Hepatocyte (in vitro differentiated cells): ENCODE data around the gene TUBGCP3. TPM values are rescaled to one million over a fixed set of nuclear protein-coding genes. Genes with fewer than 3 reads are reported as not detected.

Source experiments
- DNase-seq: peaks from one replicate; pipeline ENCODE4 v3.0.0-alpha.2; 2016; ENCODE audit warnings: low spot score
- H2AFZ ChIP-seq: fragments of 200-600 bp; sonication (generic); 2 replicates; pipeline ENCODE4 v1.6.0; 2016; ENCODE audit warnings: antibody characterized with exemption, mild to moderate bottlenecking
- H3K27ac ChIP-seq: fragments of 200-600 bp; sonication (generic); 2 replicates; pipeline ENCODE4 v1.5.1; 2016; ENCODE audit warnings: mild to moderate bottlenecking
- H3K27me3 ChIP-seq: fragments of 200-600 bp; sonication (generic); 2 replicates; pipeline ENCODE4 v1.6.1; 2016
- H3K36me3 ChIP-seq: fragments of 200-600 bp; sonication (generic); replicated peaks from 2 replicates; pipeline ENCODE4 v1.5.1; 2016; ENCODE audit warnings: low read depth; ENCODE audit not compliant: insufficient read depth
- H3K4me1 ChIP-seq: fragments of 200-600 bp; sonication (generic); 2 replicates; pipeline ENCODE4 v1.5.1; 2016; ENCODE audit warnings: mild to moderate bottlenecking, moderate library complexity; ENCODE audit not compliant: insufficient read depth
- H3K4me2 ChIP-seq: fragments of 200-600 bp; sonication (generic); 2 replicates; pipeline ENCODE4 v1.6.0; 2016
- H3K4me3 ChIP-seq: fragments of 200-600 bp; sonication (generic); 2 replicates; pipeline ENCODE4 v1.5.1; 2016; ENCODE audit warnings: mild to moderate bottlenecking
- H3K79me2 ChIP-seq: fragments of 200-600 bp; sonication (generic); 2 replicates; pipeline ENCODE4 v1.6.0; 2017; ENCODE audit warnings: mild to moderate bottlenecking
- H3K9me2 ChIP-seq: fragments of 200-600 bp; sonication (generic); replicated peaks from 2 replicates; pipeline ENCODE4 v1.6.0; 2017; ENCODE audit warnings: mild to moderate bottlenecking; ENCODE audit not compliant: insufficient read depth
- H3K9me3 ChIP-seq: fragments of 200-600 bp; sonication (generic); 2 replicates; pipeline ENCODE4 v1.5.1; 2016; ENCODE audit warnings: low read depth, mild to moderate bottlenecking
- H4K20me1 ChIP-seq: fragments of 200-600 bp; sonication (generic); 2 replicates; pipeline ENCODE4 v1.6.0; 2016; ENCODE audit warnings: mild to moderate bottlenecking; ENCODE audit not compliant: insufficient read depth, poor library complexity, severe bottlenecking
- EZH2 ChIP-seq: fragments of 200-600 bp; sonication (generic); IDR thresholded peaks from 2 replicates; pipeline ENCODE4 v1.6.1; 2016; ENCODE audit warnings: antibody characterized with exemption, mild to moderate bottlenecking, borderline replicate concordance
- EZH2phosphoT487 ChIP-seq: fragments of 200-600 bp; sonication (generic); IDR thresholded peaks from one replicate; pipeline ENCODE4 v1.6.1; 2018; ENCODE audit warnings: antibody characterized with exemption, mild to moderate bottlenecking, low read depth, moderate library complexity; ENCODE audit not compliant: unreplicated experiment, severe bottlenecking
- WGBS: methylation state at CpG from one replicate; pipeline ENCODE4 v1.1.6; 2016; ENCODE audit warnings: low lambda C conversion rate; ENCODE audit errors: missing lambda C conversion rate; 5-methylcytosine and 5-hydroxymethylcytosine counted together
- polyA plus RNA-seq: library from polyadenylated mRNA; unstranded; fragments of >200 nt; fragmentation: Nextera tagmentation; extraction: Ambion mirVana; gene quantifications from 2 replicates; pipeline ENCODE4 v1.2.1, GENCODE V29; 2016
- total RNA-seq: library from RNA; depleted of rRNA; stranded (reverse); fragments of >200 nt; gene quantifications from 2 replicates; pipeline ENCODE4 v1.2.3, GENCODE V29; 2014
- TF ChIP-seq, protein P1 (sequence below): fragments of 200-600 bp; sonication (generic); IDR thresholded peaks from 2 replicates; pipeline ENCODE4 v1.5.1; 2016; ENCODE audit warnings: antibody characterized with exemption, mild to moderate bottlenecking; ENCODE audit not compliant: poor library complexity

The TUBGCP3 gene
- total and polyA plus RNA-seq, 2 experiments from 2014 or later: 9.7 to 11.1 TPM

DNA sequence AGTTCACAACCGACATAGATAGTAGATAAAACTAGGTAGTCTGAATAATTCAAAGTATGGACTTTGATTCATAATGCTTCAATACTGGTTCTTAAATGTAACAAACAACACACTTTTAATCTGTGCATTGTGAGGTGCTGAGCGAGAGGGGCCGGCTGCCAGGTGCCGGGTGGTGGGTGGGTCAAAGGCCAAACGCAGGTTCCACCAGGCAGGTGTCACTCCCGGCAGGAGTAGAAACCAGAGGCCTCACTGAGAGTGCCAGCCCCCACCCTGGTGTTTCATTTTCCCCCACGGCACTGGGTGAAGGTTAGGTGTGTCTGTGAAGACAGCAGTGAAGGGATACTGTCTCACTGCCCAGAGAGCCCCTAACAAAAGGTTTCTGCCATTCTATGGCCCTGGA is 4.2 kb upstream of the TUBGCP3 start:
- no peaks in the 10 kb centered on the region for H3K36me3 ChIP-seq
- H3K79me2 ChIP-seq: no peaks in the 10 kb centered on the region
- 92% methylated on average over 7 of the region's 7 CpGs for WGBS
- no peaks in the 10 kb centered on the region for H3K9me3 ChIP-seq
- H3K4me3 ChIP-seq: no peak overlapping the region
- H3K4me1 ChIP-seq: peaks cover 12% of the 10 kb centered on the region
- no peak for DNase-seq
- no peak overlapping the region for H3K27ac ChIP-seq
- TF ChIP-seq EZH2: no peak
- TF ChIP-seq EZH2phosphoT487: no peak
- TF ChIP-seq, protein P1, sequence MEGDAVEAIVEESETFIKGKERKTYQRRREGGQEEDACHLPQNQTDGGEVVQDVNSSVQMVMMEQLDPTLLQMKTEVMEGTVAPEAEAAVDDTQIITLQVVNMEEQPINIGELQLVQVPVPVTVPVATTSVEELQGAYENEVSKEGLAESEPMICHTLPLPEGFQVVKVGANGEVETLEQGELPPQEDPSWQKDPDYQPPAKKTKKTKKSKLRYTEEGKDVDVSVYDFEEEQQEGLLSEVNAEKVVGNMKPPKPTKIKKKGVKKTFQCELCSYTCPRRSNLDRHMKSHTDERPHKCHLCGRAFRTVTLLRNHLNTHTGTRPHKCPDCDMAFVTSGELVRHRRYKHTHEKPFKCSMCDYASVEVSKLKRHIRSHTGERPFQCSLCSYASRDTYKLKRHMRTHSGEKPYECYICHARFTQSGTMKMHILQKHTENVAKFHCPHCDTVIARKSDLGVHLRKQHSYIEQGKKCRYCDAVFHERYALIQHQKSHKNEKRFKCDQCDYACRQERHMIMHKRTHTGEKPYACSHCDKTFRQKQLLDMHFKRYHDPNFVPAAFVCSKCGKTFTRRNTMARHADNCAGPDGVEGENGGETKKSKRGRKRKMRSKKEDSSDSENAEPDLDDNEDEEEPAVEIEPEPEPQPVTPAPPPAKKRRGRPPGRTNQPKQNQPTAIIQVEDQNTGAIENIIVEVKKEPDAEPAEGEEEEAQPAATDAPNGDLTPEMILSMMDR: no peak
- H3K27me3 ChIP-seq: no peaks in the 10 kb centered on the region
- H4K20me1 ChIP-seq: no peaks in the 10 kb centered on the region
- H2AFZ ChIP-seq: no peak overlapping the region
- H3K4me2 ChIP-seq: no peak overlapping the region
- H3K9me2 ChIP-seq: no peaks in the 10 kb centered on the region

DNA sequence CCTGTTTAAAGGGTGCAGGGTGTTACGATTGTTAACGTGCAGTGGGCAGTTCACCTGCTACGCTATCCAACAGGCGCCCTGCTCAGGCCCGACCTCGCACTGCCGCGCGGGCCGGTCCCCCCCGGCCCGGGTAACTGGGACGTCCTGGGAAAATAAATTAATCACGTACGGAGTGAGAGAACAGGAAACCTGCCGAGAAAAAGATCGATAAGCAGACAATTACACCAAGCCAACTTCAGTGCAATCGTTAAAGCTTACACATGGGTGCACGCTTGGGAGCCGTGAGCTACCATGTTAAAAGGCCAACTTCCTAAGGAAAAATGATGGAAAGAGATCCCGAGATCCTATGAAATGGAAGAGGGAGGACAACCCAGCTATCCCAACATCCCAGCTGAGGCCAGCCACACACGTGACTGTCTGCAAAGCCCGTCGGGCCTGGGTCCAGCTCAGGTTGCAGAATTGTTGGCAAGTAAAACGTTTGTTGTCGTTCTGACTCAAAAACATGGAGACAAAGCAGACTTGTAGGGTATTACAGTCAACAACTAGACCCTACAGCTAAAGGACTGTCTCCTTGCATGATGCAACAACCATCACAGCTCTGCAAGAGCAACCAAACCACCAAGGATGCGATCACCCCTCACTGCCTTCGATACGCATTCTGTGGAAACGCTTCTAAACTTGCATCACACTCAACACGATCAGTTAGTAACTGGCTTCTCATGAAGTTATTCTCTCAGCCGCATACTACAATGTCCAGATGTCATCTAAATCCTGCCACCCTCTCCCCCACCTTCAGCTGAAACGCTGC is 741 bp upstream of the TUBGCP3 start:
- H3K9me3 ChIP-seq: no peaks in the 10 kb centered on the region
- H3K4me1 ChIP-seq: peaks cover 12% of the 10 kb centered on the region
- H3K27ac ChIP-seq: peak overlapping the region; percentile 99
- no peaks in the 10 kb centered on the region for H3K36me3 ChIP-seq
- TF ChIP-seq EZH2phosphoT487 (no peak), EZH2 (no peak)
- TF ChIP-seq, protein P1: no peak
- WGBS: 93% methylated on average over 33 of the region's 33 CpGs
- peaks cover 34% of the 10 kb centered on the region for H3K79me2 ChIP-seq
- peak overlapping the region; percentile 99 for H3K4me3 ChIP-seq
- H2AFZ ChIP-seq: peak overlapping the region; percentile 100
- peak overlapping the region; percentile 98 for H3K4me2 ChIP-seq
- H3K9me2 ChIP-seq: no peaks in the 10 kb centered on the region
- no peaks in the 10 kb centered on the region for H4K20me1 ChIP-seq
- no peak for DNase-seq
- H3K27me3 ChIP-seq: no peaks in the 10 kb centered on the region

DNA sequence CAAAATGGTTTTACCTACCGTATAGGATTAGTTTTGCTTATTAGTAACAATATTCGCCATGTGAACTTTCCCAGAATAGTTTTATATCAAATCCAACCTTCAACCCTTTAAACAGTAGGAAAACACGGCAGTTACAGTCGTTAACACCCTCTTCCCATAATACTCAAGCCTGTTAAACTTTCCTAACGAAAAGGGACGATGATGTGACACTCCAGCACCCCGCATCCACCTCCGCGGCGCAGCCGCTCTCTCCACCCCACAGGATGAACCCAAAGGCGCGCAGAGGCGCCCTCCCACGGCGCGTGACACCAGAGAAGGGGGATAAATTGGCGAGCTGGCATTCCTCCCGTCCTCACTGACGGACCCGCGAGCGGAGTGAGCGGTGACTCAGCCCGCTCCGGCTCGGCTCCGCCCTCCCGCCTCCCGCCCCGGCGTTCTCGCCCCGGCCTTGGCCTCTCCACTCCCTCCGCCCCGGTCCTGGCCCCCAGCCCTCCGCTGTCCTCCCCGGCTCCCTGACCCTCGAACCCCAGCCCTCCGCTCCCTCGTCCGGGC is 665 bp downstream of the TUBGCP3 start:
- Histone ChIP-seq H3K4me2 (peak overlapping the region; percentile 98), H3K9me2 (no peaks in the 10 kb centered on the region), H3K4me1 (peaks cover 12% of the 10 kb centered on the region), H3K27me3 (no peaks in the 10 kb centered on the region), H3K27ac (peak overlapping the region; percentile 99), H3K36me3 (no peaks in the 10 kb centered on the region), H3K9me3 (no peaks in the 10 kb centered on the region), H3K4me3 (peak overlapping the region; percentile 99), H3K79me2 (peaks cover 48% of the 10 kb centered on the region), H4K20me1 (no peaks in the 10 kb centered on the region), H2AFZ (peak overlapping the region; percentile 100)
- peak; percentile 93 for DNase-seq
- no peak for TF ChIP-seq EZH2
- no peak for TF ChIP-seq EZH2phosphoT487
- TF ChIP-seq, protein P1: no peak
- WGBS: 1% methylated on average over 20 of the region's 42 CpGs
